K562 (cell line): Measurements from ENCODE around the gene HIVEP1.

Experiments
- CAMTA2 ChIP-seq: fragments of 250-450 bp; sonication (Bioruptor Pico); conservative IDR thresholded peaks from 2 replicates; pipeline ENCODE4 v1.5.1; 2022
- CC2D1A ChIP-seq: fragments of 450-650 bp; IDR thresholded peaks from 2 replicates; pipeline ENCODE4 v1.6.1; 2017; ENCODE audit warnings: mild to moderate bottlenecking
- EWSR1 ChIP-seq: fragments of 450-650 bp; IDR thresholded peaks from 2 replicates; pipeline ENCODE4 v1.6.1; 2018; ENCODE audit warnings: borderline replicate concordance, mild to moderate bottlenecking, low read depth, moderate library complexity; ENCODE audit not compliant: partially characterized antibody
- HMG20B ChIP-seq: fragments of 250-450 bp; sonication (Bioruptor Pico); IDR thresholded peaks from 2 replicates; pipeline ENCODE4 v1.5.0; 2021; ENCODE audit warnings: mild to moderate bottlenecking
- POLR2A ChIP-seq: fragments of 450-650 bp; conservative IDR thresholded peaks from 2 replicates; pipeline ENCODE4 v1.6.1; 2016
- ZBTB9 ChIP-seq: fragments of 450-650 bp; formaldehyde crosslinking; IDR thresholded peaks from 2 replicates; pipeline ENCODE4 v1.4.0; 2020; ENCODE audit warnings: mild to moderate bottlenecking, moderate library complexity
- ZNF717 ChIP-seq: fragments of 250-450 bp; sonication (Bioruptor Pico); IDR thresholded peaks from 2 replicates; pipeline ENCODE4 v1.5.0; 2021
- TF ChIP-seq, protein P1 (sequence below), 3 experiments: IDR thresholded peaks in 2 of 3; conservative IDR thresholded peaks in 1 of 3; 2 replicates each; pipeline ENCODE4 v1.5.1; 2011 to 2012; ENCODE audit warnings: low read length in 3 of 3, mild to moderate bottlenecking in 3 of 3, control low read depth in 2 of 3, improper control_type of control experiment in 1 of 3, inconsistent platforms in 1 of 3, low read depth in 1 of 3, mixed read lengths in 1 of 3, moderate library complexity in 1 of 3; ENCODE audit not compliant: insufficient read depth in 2 of 3

- TF ChIP-seq CC2D1A (no peak), POLR2A (no peak), ZNF717 (CRISPR knock-in tag) (no peak), CAMTA2 (CRISPR knock-in tag) (no peak), EWSR1 (no peak), HMG20B (CRISPR knock-in tag) (no peak), ZBTB9 (no peak)
- TF ChIP-seq, protein P1, sequence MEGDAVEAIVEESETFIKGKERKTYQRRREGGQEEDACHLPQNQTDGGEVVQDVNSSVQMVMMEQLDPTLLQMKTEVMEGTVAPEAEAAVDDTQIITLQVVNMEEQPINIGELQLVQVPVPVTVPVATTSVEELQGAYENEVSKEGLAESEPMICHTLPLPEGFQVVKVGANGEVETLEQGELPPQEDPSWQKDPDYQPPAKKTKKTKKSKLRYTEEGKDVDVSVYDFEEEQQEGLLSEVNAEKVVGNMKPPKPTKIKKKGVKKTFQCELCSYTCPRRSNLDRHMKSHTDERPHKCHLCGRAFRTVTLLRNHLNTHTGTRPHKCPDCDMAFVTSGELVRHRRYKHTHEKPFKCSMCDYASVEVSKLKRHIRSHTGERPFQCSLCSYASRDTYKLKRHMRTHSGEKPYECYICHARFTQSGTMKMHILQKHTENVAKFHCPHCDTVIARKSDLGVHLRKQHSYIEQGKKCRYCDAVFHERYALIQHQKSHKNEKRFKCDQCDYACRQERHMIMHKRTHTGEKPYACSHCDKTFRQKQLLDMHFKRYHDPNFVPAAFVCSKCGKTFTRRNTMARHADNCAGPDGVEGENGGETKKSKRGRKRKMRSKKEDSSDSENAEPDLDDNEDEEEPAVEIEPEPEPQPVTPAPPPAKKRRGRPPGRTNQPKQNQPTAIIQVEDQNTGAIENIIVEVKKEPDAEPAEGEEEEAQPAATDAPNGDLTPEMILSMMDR (IDR thresholded peaks at IDR 0.05 in 2 of 3, conservative IDR thresholded peaks at IDR 0.05 in 1 of 3; ENCODE audit: insufficient read depth in 2 of 3, low read depth in 1 of 3, low read length in 3 of 3), result no peak
Observed at GRCh38 chr6:12028213-12028612, 16.1 kb downstream of the HIVEP1 start.
